ENCODE data around the gene NINL.
A peak's percentile ranks its signal among the peaks of the same experiment; 100 is the strongest.
"Not testable (repeated sequence)": the region's sequence is repeated elsewhere in the genome, so short reads cannot be mapped to it uniquely, and the experiment has no call there.

The NINL gene

DNA sequence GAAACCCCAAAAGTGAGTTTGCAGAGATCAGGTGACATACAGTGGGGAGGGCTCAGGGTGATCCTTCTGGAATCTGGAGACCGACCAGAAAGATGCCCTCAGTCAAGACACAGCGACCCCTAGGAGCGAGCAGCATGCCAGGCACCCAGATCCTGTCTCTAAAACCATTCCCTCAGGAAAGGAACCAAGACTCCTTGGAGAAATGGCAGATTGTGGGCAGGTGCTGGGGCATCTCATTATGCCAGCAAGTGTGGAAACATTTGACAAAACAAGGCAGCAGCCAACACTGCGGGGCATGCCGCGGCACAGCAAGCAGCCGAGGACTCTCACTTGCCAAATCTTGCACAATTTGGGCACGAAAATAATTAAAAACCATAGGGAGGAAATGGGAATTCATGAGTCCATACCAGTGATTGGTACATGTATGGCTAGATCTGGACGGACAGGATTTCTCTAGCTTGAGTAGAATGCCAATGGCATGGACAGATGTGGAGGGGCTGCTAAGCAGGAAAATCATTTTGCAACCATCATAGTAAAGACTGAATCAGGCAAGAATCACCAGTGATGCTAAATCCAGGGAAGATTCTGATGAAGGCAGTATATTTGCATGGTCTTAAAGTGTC, 101.0 kb downstream of the NINL start:
- no peak for DNase-seq (ENCODE audit: low spot score)

DNA sequence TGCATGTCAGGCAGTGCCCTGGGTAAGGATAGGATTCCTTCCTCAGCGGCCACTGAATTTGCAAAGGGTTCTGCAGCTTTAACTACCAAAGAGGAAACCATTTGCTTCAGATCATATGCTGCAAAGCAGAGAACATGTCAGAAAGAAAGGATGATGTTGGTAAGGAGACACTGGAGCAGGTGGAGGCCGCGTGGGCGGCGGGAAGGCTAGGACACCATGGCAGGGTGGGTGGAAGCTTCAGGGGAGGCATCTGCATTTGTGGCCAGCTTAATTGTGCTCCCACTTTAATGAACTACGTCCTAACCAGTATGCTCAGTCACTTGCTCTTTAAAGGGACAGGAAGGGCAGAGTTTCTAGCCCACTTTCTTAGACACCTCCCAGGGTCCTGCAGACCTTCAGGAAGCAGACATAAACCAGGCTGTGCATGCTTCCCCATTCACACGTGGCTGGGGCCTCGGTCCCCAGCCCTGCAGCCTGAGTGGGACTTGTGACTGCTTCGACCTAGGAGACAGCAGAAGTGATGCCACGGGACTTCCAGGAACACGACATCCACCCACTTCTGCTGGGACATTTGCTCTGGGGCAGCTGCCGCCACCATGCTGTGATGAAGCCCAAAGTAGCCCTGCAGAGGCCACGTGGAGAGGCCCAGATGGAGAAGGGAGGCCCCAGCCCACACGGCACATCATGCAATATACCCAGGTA, 101.7 kb downstream of the NINL start:
- no peak for DNase-seq (ENCODE audit: low spot score)

DNA sequence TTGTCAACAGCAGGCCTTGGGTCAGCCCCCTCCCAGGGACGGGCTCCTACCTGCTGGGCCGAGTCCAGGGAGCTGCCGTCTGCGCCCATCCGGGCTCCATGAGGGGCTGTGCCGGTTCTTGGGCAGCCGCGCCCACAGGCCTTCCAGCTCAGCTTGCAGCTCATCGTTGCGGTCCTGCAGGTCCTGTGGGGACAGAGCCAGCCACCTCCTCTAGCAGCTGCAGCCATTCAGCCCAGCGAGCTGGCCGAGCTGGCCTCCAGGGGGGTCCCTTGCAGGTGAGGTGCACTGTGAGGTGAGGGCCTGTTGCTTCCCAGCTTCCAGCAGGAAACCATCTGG, 103.4 kb downstream of the NINL start:
- DNase-seq (ENCODE audit: low spot score): no peak

- no peak for DNase-seq (ENCODE audit: low spot score)
These were observed 104.0 kb downstream of the NINL start for GRCh38 chr20:25481235-25481917.

DNA sequence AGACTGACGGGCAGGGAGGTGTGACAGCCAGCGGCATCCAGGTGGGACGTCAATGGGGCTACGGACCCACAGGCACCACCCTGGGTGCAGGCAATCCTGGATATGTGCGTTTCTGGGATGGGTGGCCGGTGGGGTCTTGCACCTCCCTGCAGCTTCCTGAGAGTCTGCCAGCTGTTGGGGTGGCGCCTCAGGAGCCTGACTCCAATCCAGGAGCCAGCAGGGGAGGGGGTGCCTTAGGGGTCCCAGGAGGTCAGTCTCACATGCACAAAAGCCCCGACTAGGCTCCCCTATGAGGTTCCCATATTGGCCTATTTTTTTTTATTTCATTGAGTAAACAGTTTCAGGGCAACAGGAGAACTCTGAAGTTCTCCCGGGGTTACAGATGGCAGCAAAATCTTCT, 104.5 kb downstream of the NINL start:
- DNase-seq (ENCODE audit: low spot score): no peak

DNA sequence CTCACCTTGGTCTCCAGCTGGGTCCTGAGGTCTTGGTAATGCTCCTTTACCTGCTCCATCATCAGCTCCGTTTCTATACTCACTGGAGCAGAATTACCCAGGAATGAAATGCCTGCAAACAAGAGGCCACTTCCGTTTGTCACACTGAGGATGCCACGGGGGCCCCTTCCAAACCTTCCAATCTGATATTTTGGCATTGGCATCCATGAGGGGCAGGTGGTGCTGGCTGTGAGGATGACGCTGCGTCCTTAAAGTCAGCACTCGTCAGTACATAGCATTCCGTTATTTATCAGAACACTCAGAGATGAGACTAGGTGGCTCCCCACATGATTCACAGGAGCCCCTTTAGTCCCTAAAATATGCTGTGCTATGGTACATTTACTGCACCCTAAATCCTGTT, 105.2 kb downstream of the NINL start:
- DNase-seq (ENCODE audit: low spot score): no peak

GRCh38 chr20:25479638-25480037, 105.7 kb downstream of the NINL start:
- no peak for DNase-seq (ENCODE audit: low spot score)

DNA sequence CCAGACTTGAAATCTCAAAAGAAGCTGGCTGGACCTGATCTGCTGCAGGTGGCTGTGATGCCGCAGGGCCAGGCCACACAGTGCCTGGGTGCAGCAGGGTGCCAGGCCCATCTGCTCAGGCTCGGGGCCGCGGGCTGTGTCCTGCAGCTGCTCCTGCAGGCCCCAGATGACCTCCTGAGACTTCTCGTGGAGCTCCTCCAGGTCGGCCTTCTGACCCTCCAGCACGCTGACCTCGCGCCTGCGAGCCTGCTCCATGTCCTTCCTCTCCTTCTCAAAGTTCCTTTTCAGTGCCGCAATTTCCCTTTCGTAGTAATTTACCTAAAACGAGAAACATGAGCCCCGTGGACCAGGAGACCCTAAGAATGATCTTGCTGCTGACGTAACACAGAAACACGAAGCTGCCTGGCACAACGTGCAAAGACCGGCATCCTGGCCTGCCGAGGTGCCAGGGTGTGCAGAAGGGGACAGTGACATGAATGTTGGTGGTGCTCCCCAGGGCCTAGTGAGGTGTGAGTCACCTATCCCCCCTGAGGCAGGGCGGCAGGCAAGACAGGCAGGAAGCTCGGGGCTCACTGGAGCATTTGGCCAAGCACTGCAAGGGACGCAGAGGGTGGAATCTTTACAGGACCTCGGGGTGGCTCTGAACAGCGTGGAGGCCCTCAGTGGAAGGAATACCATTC, 106.3 kb downstream of the NINL start:
- no peak for DNase-seq (ENCODE audit: low spot score)

DNA sequence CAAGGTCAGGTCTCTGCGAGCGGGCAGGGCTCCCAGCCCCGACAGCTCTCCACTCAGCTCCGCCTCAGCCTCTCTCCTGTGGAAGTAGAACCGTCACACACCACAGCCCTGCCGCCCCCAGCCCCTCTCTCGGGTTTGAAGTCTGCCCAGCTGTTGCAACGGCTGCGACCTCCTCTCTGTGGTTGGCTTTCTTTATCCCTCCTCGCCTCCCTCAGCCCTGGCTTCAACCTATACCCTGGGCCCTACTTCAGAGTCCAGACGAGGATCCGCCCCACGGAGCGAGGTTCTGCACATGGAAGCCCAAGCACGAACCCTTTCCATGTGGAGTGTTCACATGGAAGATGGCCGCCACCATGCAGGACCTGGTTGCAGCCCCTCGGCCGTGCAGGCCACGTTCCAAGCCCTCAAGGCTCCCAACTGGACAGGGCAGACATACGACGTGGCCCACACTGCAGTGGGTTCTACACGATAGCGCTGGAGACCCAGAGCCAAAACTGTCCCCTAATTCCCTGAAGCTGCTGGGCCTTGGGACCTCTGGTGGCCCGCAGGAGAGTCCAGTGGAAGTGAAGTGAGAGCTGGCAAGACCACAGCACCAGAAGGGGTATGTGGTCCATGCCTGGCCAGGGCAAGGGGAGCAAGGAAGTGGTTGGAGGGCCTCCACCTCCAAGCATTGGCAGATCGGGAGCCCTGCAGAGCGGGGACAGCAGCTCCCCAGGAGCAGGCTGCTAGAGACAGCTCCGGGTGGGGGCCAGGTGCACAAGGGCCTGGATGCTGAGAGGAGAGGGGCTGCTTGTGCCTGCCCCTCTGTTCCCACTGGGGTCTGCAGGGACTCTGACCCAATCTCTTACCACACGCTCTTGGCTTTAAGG, 108.1 kb downstream of the NINL start:
- DNase-seq (ENCODE audit: low spot score): no peak

- DNase-seq (ENCODE audit: low spot score): no peak
These were observed 109.0 kb downstream of the NINL start for GRCh38 chr20:25476106-25477013.

DNA sequence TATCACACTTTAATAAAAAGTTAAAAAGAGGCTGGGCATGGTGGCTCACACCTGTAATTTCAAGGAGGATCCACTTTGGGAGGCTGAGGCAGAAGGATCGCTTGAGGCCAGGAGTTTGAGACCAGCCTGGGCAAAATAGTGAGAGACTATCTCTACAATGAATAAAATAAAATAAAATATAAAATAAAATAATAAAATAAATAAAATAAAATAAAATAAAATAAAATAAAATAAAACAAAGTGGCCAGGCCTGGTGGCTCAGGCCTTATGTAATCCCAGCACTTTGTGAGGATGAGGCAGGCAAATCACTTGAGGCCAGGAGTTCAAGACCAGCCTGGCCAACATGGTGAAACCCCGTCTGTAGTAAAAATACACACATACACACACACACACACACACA, 112.0 kb downstream of the NINL start:
- not testable (repeated sequence) for DNase-seq (ENCODE audit: low spot score)

DNA sequence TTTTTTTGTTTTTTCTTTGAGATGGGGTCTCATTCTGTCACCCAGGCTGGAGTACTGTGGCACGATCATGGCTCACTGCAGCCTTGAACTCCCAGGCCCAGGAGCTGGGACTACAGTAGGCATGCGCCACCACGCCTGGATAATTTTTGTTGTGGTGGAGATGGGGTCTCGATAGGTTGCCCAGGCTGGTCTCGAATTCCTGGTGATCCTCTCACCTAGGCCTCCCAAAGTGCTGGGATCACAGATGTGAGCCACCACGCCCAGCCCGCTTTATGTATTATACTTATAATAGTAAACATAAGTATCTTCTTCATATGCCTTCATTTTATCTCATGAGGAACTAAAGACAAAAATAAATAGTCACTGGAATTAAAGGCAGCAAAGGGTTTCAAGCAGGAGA, 114.3 kb downstream of the NINL start:
- no peak for DNase-seq (ENCODE audit: low spot score)

GRCh38 chr20:25470045-25470444, 115.3 kb downstream of the NINL start:
- DNase-seq (ENCODE audit: low spot score): peak; percentile 28

GRCh38 chr20:25469558-25469957, 115.8 kb downstream of the NINL start:
- DNase-seq (ENCODE audit: low spot score): no peak

- DNase-seq (ENCODE audit: low spot score): no peak
These were observed 116.9 kb downstream of the NINL start for GRCh38 chr20:25468126-25469075.

DNA sequence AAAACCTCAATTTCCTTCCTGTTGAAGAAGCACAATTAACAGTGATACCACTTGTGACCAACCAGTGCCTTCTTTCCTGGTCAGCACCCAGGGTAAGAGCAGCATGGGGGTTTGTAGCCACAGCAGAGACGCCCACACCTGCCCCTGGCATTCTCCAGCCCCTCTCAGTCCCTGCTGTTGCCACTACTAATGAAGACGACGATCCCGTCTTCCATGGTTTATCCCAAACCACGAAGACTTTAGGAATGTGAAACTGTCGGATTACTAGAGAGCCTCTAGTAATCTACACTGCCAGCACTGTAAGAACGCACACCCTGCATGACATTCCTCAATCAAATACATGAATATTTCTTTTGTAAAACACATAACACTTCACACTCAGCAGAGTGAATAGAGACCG, 117.9 kb downstream of the NINL start:
- DNase-seq (ENCODE audit: low spot score): no peak

DNA sequence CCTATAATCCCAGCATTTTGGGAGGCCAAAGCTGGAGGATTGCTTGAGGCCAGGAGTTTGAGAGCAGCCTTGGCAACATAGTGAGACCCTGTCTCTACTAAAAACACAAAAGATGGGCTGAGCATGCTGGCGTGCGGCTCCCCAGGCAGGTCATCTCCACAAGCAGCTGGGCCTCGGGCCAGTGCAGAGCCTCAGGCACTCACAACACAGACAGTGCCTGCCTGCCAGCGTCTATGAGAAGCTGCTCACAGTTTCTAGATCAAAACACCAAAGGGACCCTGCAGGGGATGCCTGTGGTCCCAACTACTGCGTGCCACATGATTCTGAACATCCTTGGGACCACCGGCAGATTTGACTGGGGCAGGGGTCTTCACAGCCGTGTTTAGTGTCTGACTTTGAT, 118.5 kb downstream of the NINL start:
- no peak for DNase-seq (ENCODE audit: low spot score)

DNA sequence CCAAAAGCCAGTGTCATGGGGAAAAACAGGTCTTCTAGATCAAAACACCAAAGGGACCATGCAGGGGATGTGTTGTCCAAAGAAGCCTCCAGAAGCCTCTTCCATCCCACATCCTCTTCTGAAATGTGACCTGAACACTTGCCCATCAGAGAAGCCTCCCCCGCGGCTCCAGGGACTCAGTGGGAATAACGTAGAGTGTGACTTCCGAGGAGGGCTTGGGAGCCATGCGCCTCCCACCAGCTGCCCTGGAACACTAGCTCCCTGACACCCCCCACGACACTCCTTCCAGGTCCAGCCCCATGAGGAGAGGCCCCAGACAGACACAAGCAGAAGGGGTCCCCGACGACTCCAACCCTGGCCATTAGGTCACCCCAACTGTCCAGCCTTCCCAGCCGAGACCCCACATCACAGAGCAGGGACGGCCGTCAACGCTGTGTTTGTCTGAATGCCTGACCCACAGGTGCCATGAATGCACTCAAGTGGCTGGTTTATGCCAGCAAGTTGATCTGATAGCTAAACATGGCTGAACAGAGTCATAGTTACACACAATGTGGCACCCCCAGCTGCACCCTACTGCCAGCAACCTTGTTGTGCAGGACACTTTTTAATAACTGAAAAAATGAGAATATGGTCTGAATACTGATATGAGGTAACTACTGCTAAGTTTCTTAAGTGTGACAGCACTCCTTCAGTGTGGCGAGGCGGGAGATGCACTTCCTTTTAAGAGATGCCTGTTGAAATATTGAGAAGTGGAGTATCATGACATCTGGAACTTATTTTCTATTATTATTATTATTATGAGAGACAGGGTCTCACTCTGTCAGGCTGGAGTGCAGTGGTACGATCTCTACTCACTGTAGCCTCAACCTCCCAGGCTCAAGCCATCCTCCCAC, 119.8 kb downstream of the NINL start:
- DNase-seq (ENCODE audit: low spot score): no peak
